ENCODE measurements around the gene EYS.

Gene EYS

DNA sequence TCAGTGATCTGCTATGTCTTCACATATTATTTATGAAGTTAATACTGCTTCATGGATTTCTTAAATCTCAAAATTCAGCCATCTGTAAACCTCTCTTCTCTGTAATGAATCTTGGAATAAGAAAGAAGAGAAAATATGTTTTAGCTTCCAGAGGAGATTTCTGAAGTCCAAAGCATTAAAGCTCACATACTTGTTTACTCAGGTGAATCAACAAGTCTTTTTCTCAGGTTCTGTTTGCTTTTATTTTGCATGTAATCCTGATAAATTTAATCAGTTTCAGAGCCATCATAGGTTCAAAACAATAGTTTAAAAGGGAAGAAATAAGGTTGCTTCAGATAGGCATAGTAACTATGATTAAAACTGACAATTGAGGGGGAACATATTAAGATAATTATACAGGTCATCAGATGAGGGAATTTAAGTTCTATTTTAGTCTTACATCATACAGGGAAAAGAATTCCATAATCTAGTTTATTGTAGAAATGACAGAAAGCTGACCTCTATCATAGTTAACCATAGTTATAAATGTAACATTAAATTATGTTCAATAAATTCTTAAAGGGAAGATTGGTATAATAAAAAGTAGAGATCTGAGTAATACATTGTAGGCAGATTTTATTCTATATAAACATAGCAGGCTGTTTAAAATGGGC lies 716.2 kb downstream of the EYS start:
- TF ChIP-seq, protein P1, sequence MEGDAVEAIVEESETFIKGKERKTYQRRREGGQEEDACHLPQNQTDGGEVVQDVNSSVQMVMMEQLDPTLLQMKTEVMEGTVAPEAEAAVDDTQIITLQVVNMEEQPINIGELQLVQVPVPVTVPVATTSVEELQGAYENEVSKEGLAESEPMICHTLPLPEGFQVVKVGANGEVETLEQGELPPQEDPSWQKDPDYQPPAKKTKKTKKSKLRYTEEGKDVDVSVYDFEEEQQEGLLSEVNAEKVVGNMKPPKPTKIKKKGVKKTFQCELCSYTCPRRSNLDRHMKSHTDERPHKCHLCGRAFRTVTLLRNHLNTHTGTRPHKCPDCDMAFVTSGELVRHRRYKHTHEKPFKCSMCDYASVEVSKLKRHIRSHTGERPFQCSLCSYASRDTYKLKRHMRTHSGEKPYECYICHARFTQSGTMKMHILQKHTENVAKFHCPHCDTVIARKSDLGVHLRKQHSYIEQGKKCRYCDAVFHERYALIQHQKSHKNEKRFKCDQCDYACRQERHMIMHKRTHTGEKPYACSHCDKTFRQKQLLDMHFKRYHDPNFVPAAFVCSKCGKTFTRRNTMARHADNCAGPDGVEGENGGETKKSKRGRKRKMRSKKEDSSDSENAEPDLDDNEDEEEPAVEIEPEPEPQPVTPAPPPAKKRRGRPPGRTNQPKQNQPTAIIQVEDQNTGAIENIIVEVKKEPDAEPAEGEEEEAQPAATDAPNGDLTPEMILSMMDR (conservative IDR thresholded peaks at IDR 0.05), result no peak
- no peak for TF ChIP-seq ZFX (IDR thresholded peaks at IDR 0.05)

DNA sequence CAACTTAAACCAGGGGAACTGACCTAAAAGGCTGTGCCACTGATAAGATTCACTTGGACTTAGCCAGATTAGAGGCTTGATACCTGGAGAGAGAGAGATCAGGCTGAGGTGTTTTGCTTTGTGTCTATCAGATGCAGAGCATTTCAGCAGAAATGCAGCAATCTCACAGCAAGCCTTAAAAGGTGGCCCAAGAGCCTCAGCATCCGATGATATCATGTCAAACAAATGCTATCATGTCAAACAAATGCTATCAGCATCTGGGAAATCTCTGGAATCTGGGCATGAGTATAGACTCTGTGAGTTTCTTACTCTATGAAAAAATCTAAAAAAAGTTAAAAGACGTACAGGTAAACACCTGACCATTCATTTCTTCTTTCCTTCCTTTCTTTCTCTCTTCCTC lies 718.9 kb downstream of the EYS start:
- H3K27ac ChIP-seq, result no peak overlapping the region
- TF ChIP-seq ZFX (IDR thresholded peaks at IDR 0.05), result no peak
- TF ChIP-seq, protein P1 (conservative IDR thresholded peaks at IDR 0.05), result no peak

More for the DNA sequence above, 716.2 kb downstream of the EYS start:
- H3K27ac ChIP-seq, result no peak overlapping the region

DNA sequence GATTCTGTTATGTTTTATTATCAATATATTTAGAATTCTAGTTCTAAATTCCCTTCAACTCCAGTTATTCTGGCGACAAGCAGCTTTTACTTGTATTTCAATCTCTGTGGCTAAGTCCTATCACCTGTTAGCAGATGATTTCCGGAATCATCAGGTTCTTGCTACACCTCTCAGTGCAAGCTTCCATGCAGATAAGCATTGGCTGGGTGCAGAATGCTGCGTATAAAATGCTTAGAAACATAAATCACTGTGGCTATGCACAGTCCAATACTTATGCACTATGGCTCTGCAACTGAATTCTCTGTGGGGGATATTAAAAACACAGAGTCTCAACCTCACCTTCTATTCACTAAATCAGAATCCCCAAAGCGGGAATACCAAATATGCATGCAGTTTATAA lies 720.0 kb downstream of the EYS start:
- TF ChIP-seq, protein P1 (conservative IDR thresholded peaks at IDR 0.05), result no peak
- no peak for TF ChIP-seq ZFX (IDR thresholded peaks at IDR 0.05)
- H3K27ac ChIP-seq, result no peak overlapping the region

DNA sequence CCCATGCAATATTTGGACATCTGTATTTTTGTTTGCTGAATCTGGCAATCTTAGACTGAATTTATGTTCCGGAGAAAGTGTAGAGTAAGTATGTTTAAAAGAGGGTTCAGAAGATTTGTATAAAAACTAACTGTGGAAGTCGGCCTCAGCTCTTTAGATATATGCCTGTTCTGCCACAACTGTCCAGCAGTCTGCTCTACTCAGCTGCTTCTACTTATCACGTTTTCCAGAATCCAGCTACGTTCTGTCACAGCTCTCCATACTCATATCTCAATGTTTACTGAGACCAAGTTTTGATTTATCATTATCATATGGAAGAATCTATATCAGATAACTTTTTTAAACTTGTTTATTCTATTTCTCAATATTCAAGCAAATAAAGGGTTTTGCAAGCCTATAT lies 721.3 kb downstream of the EYS start:
- no peak for TF ChIP-seq ZFX (IDR thresholded peaks at IDR 0.05)
- TF ChIP-seq, protein P1 (conservative IDR thresholded peaks at IDR 0.05), result no peak
- H3K27ac ChIP-seq, result no peak overlapping the region

DNA sequence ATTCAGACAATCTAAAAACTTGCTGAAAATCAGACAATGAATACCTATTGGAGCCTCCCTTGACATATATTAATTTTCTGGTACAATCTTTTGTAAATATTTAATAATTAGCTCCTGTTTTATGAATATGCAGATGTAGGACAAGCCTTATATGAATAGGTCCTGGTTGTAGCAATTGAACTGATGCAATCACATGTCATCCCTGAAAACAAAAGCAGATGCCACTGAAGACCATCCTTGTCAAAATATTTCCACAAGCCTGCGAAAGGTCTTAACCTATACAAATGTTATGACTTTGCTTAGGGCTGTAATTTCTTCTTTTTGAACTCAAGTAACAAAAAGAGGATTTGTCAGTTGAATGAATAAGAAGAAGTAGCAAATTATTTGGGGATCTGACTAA lies 722.1 kb downstream of the EYS start:
- no peak overlapping the region for H3K27ac ChIP-seq
- TF ChIP-seq ZFX (IDR thresholded peaks at IDR 0.05), result no peak
- TF ChIP-seq, protein P1 (conservative IDR thresholded peaks at IDR 0.05), result no peak

DNA sequence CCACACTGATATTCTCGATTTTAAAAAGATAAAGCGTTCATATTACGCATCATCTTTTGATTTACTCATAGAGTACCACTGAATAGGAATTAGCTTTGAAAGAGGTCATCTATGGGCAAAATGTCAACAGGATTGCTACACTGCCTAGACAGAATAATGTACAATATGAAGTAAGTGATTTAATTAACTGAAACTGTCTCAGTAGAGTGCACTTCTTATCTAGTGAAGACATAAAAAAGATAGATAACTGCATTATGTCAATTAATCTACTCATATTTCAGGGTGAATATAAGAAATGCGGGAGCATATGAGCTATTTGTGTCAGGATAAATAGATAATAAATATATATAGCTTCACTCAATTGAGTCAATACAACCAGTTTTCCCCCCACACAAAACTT lies 723.9 kb downstream of the EYS start:
- TF ChIP-seq, protein P1 (conservative IDR thresholded peaks at IDR 0.05), result no peak
- no peak for TF ChIP-seq ZFX (IDR thresholded peaks at IDR 0.05)
- H3K27ac ChIP-seq, result no peak overlapping the region

DNA sequence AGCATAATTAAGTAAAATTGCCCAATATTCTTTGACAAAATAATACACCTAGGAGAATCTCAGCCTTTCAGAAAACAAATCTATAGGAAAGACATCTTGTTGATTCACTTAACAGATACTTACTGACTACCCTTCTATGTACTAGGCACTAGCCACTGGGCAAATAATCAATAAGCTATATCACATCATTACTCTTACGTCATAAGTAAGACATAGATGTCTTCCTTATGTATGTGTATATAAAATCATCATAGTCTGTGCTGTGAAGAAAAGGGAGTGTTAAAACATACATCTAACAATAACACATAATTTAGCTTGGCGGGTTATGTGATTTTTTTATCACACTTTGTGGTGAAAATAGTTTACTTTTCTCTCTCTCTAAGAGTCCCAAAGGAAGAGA lies 733.9 kb downstream of the EYS start:
- no peak overlapping the region for H3K27ac ChIP-seq
- TF ChIP-seq ZFX (IDR thresholded peaks at IDR 0.05), result no peak
- TF ChIP-seq, protein P1 (conservative IDR thresholded peaks at IDR 0.05), result no peak

Data from C4-2B (cell line).